ENCODE results near the gene RAP1A.

GRCh38 chr1:111761717-111762116, 142.1 kb downstream of the RAP1A start:
- TF ChIP-seq CTCF (conservative IDR thresholded peaks at IDR 0.05 in 1 of 2, IDR thresholded peaks at IDR 0.05 in 1 of 2; ENCODE audit: extremely low read depth in 1 of 2, insufficient read depth in 1 of 2, low read depth in 1 of 2, low read length in 2 of 2) (no peak), EZH2 (IDR thresholded peaks at IDR 0.05; ENCODE audit: borderline replicate concordance, low read length) (no peak)
